K562 (cell line): ENCODE results near the gene UAP1. TPM values are rescaled to one million over a fixed set of nuclear protein-coding genes. Genes with fewer than 3 reads are reported as not detected.

Source experiments
- CGGBP1 ChIP-seq: fragments of 250-450 bp; sonication (Bioruptor Pico); IDR thresholded peaks from 2 replicates; pipeline ENCODE4 v1.9.0; 2021; ENCODE audit warnings: mild to moderate bottlenecking
- SIN3A ChIP-seq, 2 experiments: fragments of 150-350 bp in 1 of 2; IDR thresholded peaks; 2 replicates each; pipeline ENCODE4 v1.6.1; 2011 to 2016; ENCODE audit warnings: borderline replicate concordance in 2 of 2, low read depth in 2 of 2, low read length in 2 of 2, mild to moderate bottlenecking in 2 of 2, moderate library complexity in 2 of 2; ENCODE audit not compliant: control insufficient read depth in 1 of 2
- USF1 ChIP-seq: sonication (generic); formaldehyde crosslinking; IDR thresholded peaks from 2 replicates; pipeline ENCODE4 v1.9.0; 2022; ENCODE audit warnings: mild to moderate bottlenecking, missing genetic modification reagents
- ZBTB7A ChIP-seq: IDR thresholded peaks from 2 replicates; pipeline ENCODE4 v1.6.1; 2011; ENCODE audit warnings: low read depth, mild to moderate bottlenecking, low read length, moderate library complexity, borderline replicate concordance; ENCODE audit not compliant: control insufficient read depth
- ZFX ChIP-seq: sonication (generic); formaldehyde crosslinking; IDR thresholded peaks from 2 replicates; pipeline ENCODE4 v1.8.0; 2022; ENCODE audit warnings: mild to moderate bottlenecking, missing genetic modification reagents, moderate library complexity
- ZNF232 ChIP-seq: sonication (generic); formaldehyde crosslinking; IDR thresholded peaks from 2 replicates; pipeline ENCODE4 v1.8.0; 2022; ENCODE audit warnings: mild to moderate bottlenecking, missing genetic modification reagents
- ZNF644 ChIP-seq: fragments of 200-800 bp; sonication (Bioruptor generic); IDR thresholded peaks from 2 replicates; pipeline ENCODE4 v1.6.1; 2016; ENCODE audit warnings: low read depth, missing genetic modification characterization, missing compliant biosample characterization
- polyA plus RNA-seq, 8 experiments: library from polyadenylated mRNA; depleted of rRNA in 4 of 8; stranded (reverse) in 5 of 8; unstranded in 3 of 8; fragments of >200 nt; fragmentation: Nextera tagmentation in 2 of 8; fragmentation: Illumina TruSeq in 1 of 8; extraction: Ambion mirVana in 2 of 8; extraction: Trizol in 1 of 8; gene quantifications; 2 replicates each; pipeline versions ENCODE4 v1.2.1 to v1.2.3, GENCODE V29; 2011 to 2014; ENCODE audit warnings: inconsistent platforms in 1 of 8, missing spikeins in 1 of 8
- total RNA-seq, 7 experiments: library from RNA; depleted of rRNA in 6 of 7; stranded (reverse); fragments of >200 nt in 6 of 7; fragmentation: Illumina TruSeq in 2 of 7; extraction: Trizol in 2 of 7; gene quantifications; 2 replicates each; pipeline versions ENCODE4 v1.2.1 to v1.2.3, GENCODE V29; 2011 to 2021; ENCODE audit warnings: low replicate concordance in 1 of 7
- TF ChIP-seq, protein P1 (sequence below): fragments of 450-650 bp; IDR thresholded peaks from 2 replicates; pipeline ENCODE4 v1.6.1; 2016; ENCODE audit warnings: antibody characterized with exemption
- TF ChIP-seq, protein P2 (sequence below), 2 experiments: fragments of 450-650 bp; formaldehyde crosslinking in 1 of 2; IDR thresholded peaks; 2 replicates each; pipeline versions ENCODE4 v1.4.0 to v1.6.1; 2014 to 2020; ENCODE audit warnings: mild to moderate bottlenecking in 2 of 2, borderline replicate concordance in 1 of 2, low read depth in 1 of 2

The UAP1 gene
- total and polyA plus RNA-seq, 9 of the 15 experiments (the other 6 are each of a cell fraction or from before 2014, with no cell fraction given): 182 to 317 (median 213) TPM

DNA sequence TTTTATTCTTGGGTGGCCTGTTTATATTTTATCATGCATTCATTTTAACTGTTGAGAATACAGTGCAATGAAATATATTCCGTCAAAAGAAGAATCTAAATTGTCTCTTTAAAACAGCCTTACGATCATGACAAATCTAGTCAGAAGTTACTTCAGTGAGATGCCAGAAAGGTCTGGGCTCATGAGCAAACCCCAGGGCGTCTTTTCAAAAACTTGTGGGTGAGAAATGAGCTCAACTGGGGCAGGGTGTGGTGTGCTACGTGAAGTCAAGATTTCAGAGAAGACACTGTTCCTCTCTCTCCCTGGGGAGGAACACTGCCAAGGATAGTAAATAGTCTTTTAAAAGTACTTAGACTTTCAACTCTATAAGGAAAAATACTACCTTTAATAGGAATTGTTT lies 13.4 kb upstream of the UAP1 start (continued):
- TF ChIP-seq USF1 (CRISPR knock-in tag): no peak
- TF ChIP-seq ZNF644: no peak
- no peak for TF ChIP-seq CGGBP1
- no peak for TF ChIP-seq ZBTB7A
- TF ChIP-seq ZFX: no peak
- TF ChIP-seq, protein P1, sequence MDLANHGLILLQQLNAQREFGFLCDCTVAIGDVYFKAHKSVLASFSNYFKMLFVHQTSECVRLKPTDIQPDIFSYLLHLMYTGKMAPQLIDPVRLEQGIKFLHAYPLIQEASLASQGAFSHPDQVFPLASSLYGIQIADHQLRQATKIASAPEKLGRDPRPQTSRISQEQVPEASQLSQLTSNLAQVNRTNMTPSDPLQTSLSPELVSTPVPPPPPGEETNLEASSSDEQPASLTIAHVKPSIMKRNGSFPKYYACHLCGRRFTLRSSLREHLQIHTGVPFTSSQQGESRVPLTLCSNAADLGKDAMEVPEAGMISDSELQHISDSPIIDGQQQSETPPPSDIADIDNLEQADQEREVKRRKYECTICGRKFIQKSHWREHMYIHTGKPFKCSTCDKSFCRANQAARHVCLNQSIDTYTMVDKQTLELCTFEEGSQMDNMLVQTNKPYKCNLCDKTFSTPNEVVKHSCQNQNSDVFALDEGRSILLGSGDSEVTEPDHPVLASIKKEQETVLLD: no peak
- no peak for TF ChIP-seq ZNF232
- no peak for TF ChIP-seq SIN3A (IDR thresholded peaks at IDR 0.05; ENCODE audit: borderline replicate concordance in 2 of 2, control insufficient read depth in 1 of 2, low read depth in 2 of 2, low read length in 2 of 2)
- TF ChIP-seq, protein P2, sequence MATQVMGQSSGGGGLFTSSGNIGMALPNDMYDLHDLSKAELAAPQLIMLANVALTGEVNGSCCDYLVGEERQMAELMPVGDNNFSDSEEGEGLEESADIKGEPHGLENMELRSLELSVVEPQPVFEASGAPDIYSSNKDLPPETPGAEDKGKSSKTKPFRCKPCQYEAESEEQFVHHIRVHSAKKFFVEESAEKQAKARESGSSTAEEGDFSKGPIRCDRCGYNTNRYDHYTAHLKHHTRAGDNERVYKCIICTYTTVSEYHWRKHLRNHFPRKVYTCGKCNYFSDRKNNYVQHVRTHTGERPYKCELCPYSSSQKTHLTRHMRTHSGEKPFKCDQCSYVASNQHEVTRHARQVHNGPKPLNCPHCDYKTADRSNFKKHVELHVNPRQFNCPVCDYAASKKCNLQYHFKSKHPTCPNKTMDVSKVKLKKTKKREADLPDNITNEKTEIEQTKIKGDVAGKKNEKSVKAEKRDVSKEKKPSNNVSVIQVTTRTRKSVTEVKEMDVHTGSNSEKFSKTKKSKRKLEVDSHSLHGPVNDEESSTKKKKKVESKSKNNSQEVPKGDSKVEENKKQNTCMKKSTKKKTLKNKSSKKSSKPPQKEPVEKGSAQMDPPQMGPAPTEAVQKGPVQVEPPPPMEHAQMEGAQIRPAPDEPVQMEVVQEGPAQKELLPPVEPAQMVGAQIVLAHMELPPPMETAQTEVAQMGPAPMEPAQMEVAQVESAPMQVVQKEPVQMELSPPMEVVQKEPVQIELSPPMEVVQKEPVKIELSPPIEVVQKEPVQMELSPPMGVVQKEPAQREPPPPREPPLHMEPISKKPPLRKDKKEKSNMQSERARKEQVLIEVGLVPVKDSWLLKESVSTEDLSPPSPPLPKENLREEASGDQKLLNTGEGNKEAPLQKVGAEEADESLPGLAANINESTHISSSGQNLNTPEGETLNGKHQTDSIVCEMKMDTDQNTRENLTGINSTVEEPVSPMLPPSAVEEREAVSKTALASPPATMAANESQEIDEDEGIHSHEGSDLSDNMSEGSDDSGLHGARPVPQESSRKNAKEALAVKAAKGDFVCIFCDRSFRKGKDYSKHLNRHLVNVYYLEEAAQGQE (IDR thresholded peaks at IDR 0.05; ENCODE audit: borderline replicate concordance): no peak
- TF ChIP-seq, protein P2 (CRISPR knock-in tag; IDR thresholded peaks at IDR 0.05; ENCODE audit: low read depth): no peak
